ENCODE measurements around the gene SCART1.
"Not testable (repeated sequence)": the region's sequence is repeated elsewhere in the genome, so short reads cannot be mapped to it uniquely, and the experiment has no call there.

SCART1 gene

DNA sequence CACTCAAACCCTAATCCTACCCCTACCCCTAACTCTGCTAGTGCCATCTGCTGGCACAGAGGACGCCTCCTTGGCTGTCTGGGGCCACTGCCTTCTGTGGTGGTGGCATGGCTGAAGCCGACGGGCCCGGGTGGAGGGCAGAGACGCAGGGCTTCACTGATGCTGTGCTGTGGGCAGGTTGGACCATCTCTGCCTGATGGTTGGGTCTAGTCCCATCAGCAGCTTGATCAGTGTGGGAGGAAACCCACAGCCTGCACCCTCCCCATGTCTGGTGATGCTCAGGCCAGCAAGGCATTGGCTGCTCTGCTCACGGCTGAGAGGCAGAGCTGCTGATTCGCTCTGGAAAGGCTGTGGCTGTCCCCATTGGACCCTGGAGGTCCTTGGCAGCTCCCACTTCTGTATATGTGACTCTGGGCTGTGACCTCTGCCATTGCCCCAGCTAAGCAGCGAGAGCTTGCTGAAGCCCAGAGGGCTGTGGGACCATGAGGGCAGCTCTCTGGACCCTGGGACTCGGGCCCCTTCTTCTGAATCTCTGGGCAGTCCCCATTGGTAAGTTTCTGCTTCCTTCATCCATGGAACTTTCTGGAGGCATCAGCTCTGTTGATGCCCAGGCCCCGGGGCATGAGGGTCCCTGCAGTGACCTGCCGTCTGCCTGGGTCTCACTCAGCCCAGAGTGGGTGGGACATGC, at the start of gene SCART1:
Gene SCART1, plus strand, starts transcription at position 430 of the 688 bp plus-strand sequence. Its CDS starts 53 bp downstream, at position 483.
- no peak for DNase-seq

DNA sequence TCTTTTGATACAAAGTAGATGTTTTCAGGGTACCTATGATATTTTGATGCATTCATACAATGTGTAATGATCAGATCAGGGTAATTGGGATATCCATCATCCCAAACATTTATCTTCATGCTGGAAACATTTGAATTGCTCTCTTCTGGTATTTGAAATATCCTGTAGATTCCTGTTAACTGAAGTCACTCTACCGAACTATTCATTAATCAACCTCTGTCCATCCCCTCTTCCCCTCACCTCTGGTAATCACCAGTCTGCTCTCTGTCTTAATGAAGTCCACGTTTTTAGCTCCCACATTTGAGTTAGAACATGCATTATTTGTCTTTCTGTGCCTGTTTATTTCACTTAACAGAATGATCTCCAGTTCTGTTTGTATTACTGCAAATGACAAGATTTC, 48.5 kb upstream of the SCART1 start:
- DNase-seq = no peak

DNA sequence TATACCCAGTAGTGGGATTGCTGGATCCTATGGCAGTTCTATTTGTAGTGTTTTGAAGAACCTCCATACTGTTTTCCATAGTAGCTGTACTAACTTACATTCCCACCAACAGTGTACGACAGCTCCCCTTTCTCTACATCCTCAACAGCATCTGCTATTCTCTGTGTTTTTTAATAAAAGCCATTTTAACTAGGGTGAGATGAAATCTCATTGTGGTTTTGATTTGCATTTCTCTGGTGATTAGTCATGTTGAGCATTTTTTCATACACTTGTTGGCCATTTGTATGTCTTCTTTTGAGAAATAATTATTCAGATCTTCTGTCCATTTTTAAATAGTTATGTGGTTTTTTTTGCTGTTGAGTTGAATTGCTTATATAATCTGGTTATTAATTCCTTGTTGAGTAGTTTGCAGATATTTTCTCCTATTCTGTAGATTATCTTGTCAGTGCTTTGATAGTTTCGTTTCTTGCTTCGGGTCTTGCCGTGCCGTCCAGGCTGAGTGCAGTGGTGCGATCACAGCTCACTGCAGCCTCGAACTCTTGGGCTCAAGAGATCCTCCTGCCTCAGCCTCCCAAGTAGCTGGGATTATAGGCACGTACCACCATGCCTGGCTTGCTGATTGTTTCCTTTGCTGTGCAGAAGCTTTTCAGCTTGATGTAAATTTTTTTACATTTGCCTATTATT, 47.8 kb upstream of the SCART1 start:
- no peak for DNase-seq

DNA sequence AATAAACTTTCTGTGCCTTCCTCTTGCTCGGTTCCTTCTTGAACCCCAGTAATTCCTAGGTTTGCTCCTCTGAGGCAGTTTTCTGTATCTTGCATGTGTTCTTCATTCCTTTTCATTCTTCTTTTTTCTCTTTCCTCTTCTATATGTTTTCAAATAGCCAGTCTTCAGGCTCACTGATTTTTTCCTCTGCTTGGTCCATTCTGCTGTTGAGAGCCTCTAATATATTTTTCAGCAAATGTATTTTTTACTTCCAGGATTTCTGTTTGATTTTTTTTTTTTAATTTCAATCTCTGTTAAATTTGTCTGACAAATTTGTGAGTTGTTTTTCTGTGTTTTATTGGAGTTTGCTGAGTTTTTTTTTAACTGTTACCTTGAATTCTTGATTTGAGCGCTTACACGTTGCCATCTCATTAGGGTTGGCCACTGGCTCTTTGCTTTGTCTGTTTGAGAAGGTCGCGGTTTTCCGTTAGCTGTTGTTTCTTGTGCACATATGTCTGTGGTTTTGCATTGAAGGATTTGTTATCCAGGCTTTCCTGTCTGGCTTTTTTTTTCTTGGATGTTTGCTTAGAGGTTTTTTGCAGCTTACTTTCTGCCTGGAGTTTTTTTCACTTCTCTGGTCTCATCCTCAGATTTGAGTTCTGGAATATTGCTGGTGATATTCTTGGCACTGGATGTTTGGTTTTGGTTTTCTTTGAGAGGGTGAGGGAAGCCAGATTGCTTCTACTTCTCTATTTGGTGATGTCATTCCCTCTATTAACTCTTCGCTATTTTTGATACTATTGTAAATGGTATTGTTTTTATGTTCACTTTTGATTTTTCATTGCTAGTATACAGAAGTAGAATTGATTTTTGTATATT, 42.0 kb upstream of the SCART1 start:
- no peak for DNase-seq

DNA sequence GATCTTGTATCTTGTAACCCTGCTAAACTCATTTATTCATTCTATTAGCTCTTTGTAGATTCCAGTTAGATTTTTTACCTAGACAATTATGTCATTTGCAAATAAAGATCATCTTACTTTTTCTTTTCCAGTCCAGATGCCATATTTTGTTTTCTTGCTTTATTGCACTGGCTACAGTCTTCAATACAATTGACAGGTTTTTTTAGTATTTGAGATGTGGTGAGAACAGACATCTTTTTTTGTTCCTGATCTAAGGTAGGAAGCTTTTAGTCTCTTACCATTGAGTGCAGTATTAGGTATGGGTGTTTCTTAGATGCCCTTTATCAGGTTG, 41.4 kb upstream of the SCART1 start:
- DNase-seq = no peak

DNA sequence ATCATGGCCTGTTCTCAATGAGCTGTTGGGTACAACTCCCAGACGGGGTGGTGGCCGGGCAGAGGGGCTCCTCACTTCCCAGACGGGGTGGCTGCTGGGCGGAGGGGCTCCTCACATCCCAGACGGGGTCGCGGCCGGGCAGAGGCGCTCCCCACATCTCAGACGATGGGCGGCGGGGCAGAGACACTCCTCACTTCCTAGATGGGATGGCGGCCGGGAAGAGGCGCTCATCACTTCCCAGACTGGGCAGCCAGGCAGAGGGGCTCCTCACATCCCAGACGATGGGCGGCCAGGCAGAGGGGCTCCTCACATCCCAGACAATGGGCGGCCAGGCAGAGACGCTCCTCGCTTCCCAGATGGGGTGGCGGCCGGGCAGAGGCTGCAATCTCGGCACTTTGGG, 39.3 kb upstream of the SCART1 start:
- not testable (repeated sequence) for DNase-seq

DNA sequence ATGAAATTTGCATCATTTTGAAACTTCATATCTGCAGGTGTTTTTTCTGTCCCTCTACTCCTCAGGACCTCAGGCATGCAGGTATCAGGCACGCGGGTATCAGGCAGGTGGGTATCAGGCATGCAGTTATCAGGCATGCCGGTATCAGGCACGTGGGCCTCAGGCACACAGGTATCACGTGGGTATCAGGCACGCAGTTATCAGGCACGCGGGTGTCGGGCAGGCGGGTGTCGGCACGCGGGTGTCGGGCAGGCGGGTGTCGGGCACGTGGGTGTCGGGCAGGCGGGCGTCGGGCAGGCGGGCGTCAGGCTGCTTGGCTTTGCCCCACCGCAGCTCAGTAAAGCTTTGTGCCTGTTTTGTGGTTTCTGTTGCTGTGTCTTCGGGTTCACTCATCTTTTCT, 38.0 kb upstream of the SCART1 start:
- DNase-seq = no peak

DNA sequence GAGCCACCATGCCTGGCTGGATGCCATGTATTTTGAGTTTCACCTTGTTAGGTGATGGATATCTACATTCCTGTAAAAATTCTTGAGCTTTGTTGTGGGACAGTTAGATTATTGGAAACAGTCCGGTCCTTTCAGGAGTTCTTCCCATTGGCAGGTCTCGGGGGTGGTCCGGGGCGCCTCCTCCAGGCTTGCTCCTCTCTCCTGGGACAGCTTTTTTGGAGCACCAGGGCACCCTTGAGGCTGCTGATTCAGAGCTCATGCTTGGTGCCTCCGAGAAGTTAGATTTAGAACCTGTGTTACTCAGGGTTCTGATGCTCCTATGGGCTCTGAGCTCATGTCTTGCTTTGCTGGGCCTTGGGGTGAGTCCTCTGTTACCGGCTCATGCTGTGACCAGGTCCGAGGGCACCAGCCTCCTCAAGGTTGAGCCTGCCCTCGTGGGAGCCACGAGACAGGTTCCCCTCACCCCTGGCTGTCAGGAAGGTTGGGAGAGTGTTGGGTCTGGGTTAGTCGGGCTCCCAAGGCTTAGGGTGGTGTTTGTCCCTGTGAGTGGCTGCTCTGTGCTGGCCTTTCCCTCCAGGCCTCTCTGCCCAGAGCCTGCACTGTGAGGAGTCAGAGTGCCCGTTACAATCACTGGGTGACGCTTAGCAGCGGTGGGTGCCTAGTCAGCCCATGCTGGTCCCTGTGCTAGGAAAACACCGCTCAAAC, 35.3 kb upstream of the SCART1 start:
- no peak for DNase-seq

DNA sequence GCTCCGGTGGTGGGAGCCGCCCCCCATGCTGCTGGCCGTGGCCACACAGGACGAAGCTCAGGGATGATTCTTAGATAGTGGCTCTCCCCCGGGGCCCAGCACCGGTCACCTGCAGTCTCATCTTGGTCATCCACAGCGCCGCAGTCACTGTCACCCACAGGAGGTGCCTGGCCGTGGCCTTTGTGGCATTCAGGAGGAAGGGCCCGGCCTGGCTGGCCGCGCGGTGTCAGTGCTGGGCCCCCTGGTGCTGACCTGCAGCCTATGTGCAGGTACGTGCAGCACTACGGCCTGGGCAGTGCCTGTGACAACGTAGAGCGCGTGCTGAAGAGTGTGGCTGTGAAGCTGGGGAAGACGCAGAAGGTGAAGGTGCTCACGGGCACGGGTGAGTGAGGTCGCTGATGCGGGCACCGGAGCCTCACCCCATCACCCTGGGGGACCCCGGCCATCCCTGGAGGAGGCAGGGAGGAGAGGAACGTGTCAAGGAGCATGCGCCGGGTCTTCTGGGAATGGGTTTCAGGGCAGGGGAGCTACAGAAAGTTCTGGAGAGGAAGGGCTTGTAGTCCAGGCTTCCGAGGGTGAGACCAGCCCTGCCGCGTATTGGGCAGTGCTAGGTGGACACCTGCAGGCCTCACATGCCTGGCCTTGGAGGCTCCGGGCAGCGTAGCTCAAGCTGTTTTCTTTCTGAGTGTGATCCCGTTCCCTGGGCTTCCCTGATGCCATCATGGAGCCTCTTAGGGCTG, 34.4 kb upstream of the SCART1 start:
- DNase-seq = no peak

DNA sequence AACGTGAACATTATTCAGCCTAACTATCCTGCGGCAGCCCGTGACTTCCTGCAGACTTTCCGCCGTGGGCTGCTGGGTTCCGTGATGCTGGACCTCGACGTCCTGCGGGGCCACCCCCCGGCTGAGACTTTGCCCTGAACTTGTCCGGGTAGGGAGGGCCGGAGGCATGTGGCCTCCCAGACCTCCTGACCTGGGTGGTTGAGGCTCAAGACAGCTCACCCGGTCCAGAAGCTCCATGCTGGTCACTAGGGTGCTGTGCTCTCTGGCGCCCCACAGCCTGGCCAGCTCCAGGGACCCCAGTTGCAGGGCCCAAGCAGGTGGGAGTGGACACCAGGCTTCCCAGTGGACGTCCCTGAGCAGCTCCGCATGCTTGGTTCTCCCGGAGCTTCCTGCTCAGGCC, 33.7 kb upstream of the SCART1 start:
- no peak for DNase-seq

DNA sequence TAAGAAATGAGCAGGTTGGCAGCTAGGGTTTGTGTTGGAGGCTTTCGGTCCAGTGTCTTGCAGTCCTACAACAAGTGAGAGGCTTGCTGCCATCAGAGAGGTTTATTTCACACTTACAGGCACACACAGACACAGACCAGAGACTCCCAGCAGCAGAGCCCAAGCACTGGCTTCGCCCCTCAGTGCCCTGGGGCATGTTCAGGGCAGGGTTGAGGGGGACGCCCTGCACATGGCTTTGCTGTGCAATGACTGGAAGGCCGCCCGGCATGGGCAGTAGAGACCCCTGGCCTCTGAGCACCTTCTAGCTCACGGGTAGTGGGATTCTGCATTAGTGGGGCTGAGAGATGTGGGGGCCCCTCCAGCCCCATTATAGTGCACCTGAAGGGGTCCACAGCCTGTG, 33.2 kb upstream of the SCART1 start:
- no peak for DNase-seq

DNA sequence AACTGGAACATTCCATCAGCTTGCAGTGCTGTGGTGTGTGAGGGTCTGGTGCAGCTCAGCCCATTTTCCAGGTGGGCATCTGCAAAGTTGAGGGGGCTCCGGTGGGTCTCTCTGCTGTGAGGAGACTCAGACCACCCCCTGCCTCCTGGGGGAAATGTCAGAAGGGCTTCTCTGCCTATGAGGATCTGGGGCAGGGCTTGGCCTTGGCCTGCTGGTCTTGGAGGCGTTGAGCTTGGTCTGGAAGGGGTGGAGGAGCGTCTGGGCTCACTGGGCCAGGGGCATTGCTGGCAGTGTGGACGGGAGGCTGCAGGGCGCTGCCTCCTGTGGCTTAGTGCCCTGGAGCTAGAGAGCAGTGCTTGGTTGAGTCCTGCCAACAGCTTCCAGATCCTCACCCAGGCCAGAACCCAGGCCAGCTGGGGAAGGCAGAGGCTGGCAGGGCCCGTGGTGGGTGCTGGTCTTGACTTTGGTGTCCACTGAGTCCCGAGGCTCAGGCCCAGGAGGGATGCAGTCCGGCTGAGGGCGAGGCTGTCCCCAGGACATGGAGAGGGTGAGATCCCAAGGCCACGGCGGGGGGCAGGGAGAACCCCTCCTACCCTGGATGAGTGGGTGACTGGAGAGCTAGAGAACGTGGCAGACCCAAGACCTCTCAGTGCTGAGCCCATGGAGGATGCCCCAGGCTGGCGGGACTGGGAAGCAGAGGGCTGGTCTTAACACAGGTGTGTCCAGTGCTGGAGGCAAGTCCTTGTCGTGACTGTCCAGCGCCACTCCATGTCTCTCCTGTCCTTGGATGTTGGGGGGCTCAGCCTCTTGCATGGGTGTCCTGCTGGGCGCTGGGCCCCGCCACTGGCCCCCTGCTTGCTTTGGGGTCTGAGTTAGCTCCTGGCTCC, 32.2 kb upstream of the SCART1 start:
- DNase-seq = no peak

DNA sequence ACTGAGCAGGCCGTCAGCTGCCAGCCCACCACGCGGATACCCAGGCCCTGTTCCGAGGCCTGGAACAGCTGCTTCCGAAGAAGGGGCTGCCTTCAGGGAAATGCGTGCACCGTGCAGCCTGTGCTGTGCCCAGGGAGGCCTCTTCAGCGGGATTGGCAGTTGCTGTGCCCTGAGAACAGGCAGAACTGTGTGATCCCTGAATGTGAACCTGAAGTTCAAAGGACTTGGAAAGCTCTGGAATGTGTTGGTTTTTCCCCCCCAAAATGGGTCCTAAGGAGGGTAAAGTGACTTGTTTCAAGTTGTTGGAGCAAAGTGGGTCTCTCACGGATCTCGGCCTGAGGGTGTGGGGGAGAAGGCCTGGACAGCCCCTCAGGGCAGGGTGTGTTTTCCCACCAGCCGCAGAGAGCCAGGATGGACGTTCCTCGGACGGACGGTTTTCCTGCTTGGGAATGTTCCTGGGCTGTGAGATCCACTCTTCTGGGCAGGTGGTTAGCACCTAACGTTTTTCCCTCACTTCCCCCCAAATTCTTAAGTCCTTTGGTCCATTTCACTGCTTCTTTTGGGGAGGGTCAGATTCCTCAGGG, 31.4 kb upstream of the SCART1 start:
- DNase-seq = no peak

DNA sequence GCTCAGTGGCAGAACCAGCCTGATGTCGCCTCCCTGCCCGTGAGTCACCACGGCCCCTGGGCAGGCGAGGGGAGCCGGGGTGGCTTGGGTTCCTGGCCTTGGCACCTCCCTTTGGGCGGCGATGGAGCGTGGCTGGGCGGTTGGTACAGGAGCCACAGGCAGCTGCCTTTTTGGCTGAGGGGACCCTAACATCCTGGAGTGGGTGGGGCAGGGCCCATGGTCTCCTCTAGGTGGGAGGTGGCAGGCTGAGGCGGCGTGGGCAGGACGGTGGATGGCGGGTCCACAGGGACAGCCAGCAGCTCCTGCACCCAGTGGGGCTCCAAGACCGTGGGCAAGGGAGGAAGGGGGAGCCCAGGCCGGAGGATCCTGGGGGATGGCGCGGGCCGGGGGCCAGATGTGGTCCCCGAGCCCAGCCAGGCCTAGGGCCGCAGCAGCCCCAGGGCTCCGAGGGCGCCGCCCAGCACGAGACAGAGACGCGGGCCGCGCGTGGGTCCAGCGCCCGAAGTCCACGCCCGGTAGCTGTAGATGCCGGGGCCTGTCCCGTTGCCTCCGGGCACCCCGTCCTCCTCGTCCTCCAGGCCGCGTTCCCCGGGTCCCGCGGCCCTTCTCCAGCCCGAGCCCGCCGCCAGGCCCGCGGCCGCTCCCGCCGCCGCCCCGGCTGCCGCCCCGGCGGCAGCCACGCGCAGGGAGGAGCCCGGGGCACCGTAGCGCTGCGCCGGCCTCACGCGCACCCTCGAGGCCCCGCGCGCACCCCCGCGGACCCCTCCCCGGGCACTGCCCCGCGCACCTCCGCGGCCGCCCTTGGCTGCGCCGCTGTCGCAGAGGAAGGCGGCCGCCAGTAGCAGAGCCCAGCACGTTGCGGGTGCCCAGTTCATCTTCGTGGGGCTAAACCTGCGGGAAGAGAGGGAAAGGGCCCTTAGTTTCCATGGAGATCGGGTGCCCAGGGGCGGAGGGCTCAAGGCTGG, 30.7 kb upstream of the SCART1 start:
- no peak for DNase-seq

DNA sequence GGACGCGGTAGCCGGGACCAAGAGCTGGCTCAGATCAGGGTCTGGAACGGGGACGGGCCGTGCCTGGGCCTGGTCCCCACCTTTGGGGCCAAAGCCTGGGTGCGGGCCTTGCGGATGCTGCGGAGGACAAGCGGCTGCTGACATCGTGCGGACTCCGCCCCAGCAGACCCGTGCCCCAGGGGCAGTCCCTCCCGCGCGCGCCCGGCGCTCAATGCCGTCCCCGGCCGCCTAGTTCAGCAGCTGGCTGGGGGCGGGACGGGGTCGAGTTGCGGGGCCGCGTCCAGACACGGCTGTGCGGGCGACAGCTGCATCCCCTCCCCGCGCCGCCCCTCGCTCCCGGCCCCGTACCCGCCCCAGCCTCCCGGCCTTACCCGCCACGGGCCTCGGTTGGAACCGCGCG, 29.6 kb upstream of the SCART1 start:
- not testable (repeated sequence) for DNase-seq

DNA sequence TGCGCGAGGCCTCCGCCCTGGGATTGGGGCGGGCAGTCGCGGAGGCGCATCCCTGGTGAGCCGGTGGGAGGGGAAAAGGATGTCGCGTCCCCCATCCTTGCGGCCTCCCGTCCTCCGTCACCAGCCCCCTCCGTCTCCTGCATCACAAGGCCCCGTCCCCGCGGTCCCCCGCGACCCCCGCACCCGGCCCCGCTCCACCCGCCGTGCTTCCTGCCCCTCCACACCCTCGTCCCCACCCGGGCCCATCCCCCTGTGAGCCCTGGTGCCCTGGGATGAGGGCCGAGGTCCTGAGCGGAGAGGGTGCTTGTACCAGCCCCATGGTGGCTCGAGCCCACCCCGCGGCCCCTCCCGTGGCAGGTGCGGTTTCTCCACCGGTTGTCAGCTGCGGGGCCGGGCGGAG, 29.1 kb upstream of the SCART1 start, which contains the start of gene SPRN:
Gene SPRN, minus strand, starts transcription at position 25 of the 400 bp plus-strand sequence. CDS start 944 bp downstream, outside the sequence.
- DNase-seq = not testable (repeated sequence)

DNA sequence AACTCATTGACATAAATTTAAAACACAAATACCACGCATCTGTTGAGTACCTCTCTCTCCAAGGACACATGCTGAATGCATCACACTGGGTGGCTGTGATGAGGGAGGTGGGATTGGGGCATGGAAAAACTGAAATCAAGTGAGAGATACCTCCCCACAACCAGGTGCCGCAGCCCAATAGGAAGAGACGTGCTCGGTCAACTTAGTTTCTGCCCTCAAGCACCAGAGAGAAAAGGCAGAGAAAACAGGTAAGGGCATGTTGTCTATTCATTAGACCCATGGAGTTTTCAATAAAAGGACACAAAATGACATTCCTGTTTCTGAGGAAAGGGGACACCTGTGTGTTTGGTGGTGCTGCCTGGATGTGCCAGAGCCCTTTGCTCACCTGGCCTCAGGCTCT, 24.2 kb upstream of the SCART1 start:
- not testable (repeated sequence) for DNase-seq

DNA sequence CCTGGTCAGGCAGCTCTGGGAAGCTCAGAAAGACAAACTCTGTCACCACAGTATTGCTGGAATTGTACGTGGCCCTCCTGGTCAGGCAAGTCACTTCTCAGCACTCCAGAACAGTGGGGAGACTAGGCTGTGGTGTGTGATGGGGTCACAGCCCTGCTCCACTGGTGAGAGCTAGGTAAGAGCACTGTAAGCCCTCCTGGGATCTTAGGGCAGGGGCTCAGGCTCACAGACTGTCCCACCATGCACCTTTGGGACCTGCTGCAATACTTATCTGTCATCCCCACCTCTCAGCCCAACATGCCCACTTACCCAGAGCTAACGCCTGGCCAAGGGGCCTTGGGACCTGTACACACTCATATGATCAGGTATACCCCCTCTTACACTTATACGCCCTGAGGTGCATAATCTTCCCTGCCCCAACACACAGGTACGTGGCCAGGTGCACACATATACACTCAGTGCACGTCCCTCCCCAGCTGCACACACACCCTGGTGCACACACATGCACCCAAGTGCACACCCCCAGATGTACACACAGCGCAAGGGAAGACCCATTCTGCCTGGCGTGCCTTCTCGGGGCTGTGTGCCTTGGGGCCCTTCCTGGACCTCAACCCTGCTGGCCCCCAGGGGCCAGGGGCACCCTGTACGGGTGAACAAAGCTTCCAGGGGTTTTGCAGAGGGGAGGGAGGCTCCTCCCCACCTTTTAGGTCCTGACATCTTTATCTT, 21.7 kb upstream of the SCART1 start:
- DNase-seq = not testable (repeated sequence)

DNA sequence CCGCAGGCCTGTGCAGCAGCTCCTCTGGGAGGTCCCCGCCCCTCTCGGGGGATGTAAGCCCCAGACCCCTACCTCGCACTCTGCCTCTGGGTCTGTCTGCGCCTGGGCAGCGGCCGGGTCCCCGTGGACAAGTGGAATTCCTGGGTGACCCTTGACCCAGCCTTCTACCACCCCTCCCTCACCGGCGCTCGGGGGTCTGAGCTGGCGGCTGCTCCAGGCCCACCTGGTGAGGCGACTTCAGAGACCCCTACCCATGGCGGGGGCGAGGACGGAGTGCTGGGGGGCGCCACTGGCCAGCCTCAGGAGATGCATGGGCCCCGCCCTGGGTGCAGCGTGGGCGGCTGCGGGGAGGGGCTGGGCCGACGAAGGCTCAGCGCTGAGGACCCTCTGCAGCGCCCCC, 21.0 kb upstream of the SCART1 start:
- DNase-seq = not testable (repeated sequence)
